Measurements from ENCODE around the gene ERH. TPM values are rescaled to one million over a fixed set of nuclear protein-coding genes. Genes with fewer than 3 reads are reported as not detected.

The ERH gene
- total and polyA plus RNA-seq, 2 donors (not counting 3 experiments of a cell fraction or from before 2014, with no cell fraction given): 157 to 263 TPM

DNA sequence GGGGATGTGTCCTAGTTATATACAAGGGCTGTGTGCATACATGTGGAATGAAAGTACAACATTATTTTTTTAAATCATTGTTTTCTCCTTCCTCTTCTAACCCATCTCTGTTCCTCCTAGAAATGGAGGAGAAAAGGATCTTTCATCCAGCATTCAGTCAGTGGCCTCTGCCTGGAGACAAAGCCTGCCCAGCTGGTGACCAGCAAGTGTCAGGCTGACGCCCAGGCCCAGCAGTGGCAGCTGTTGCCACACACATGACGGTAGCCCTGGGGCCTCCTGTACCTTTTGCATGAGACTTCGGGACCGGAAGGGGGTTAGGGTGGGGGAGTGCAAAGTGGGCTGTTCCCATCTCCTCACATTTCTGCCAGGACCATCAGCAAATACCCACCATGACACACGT, 46.2 kb downstream of the ERH start:
- H3K4me1 ChIP-seq (ENCODE audit: control insufficient read depth, extremely low read depth, insufficient read depth, low read length): no peaks in the 10 kb centered on the region
- no peaks in the 10 kb centered on the region for H3K9me3 ChIP-seq (replicated peaks; ENCODE audit: control insufficient read depth, insufficient read depth, low read length)
- H3K27me3 ChIP-seq (ENCODE audit: control insufficient read depth in 2 of 2, insufficient read depth in 2 of 2, low read length in 2 of 2): no peaks in the 10 kb centered on the region
- no peak for FAIRE-seq
- H2AFZ ChIP-seq (ENCODE audit: low read depth, low read length): no peak overlapping the region
- intact Hi-C loops (cut with micrococcal nuclease) (no loop called here), dilution Hi-C loops (cut with MboI; ENCODE audit: extremely low pct_ligation_motif_present, low sequenced_read_pairs) (no loop called here)
- H3K9ac ChIP-seq (replicated peaks; ENCODE audit: extremely low read depth, insufficient read depth, low read length): no peak overlapping the region
- no peak overlapping the region for H3K4me3 ChIP-seq (replicated peaks in 1 of 3; ENCODE audit: insufficient read depth in 1 of 3, low read depth in 1 of 3, low read length in 3 of 3)
- H3K9me1 ChIP-seq (replicated peaks; ENCODE audit: control insufficient read depth, extremely low read depth, insufficient read depth, low read length): no peaks in the 10 kb centered on the region
- ChIA-PET POLR2A (no interaction called here), CTCF (interaction anchor here (0.7 to 1.2 kb wide), 2 partner anchors 9 to 109 kb away, joined by 3 read pairs; no protein-coding TSS in a partner anchor)
- no peak for DNase-seq (ENCODE audit: low read depth, low spot score)
- no peak overlapping the region for H3K27ac ChIP-seq (ENCODE audit: insufficient read depth, low read depth, low read length)
- no peak for TF ChIP-seq GATA2 (IDR thresholded peaks at IDR 0.05; ENCODE audit: insufficient read depth, insufficient read length, low read depth, low read length)
- no peak for TF ChIP-seq MYC (IDR thresholded peaks at IDR 0.05; ENCODE audit: low read depth, low read length)
- no peak for TF ChIP-seq EZH2 (IDR thresholded peaks at IDR 0.05; ENCODE audit: borderline replicate concordance, low read depth, low read length, severe bottlenecking)
- no peak for TF ChIP-seq POLR2A (IDR thresholded peaks at IDR 0.05; ENCODE audit: low read depth, low read length)
- no peak overlapping the region for H3K4me2 ChIP-seq (ENCODE audit: insufficient read depth, low read length)
- H3K79me2 ChIP-seq (ENCODE audit: control insufficient read depth, insufficient read depth, low read length): no peaks in the 10 kb centered on the region
- no peaks in the 10 kb centered on the region for H3K36me3 ChIP-seq (ENCODE audit: control insufficient read depth in 2 of 2, extremely low read depth in 1 of 2, insufficient read depth in 2 of 2, low read length in 2 of 2)
- no TSS peak for BruUV-seq (replicated peaks)
- no peaks in the 10 kb centered on the region for H4K20me1 ChIP-seq (replicated peaks; ENCODE audit: control insufficient read depth, extremely low read depth, insufficient read depth, low read length)

DNA sequence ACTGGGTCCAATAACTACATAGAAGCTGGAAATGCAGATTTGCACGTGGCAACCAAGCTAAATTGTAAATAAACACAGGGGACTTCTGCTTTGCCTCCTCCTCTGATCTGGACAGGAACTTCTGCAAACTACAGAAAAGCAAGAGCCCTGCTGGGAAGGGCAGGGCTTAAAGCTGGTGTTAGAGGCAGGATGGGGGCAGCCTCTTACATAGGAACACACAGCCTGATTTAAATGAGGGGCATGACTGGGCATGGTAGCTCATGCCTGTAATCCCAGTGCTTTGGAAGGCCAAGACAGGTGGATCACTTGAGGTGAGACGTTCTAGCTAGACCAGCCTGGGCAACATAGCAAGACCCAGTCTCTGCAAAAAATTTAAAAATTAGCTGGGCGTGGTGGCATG, 46.7 kb downstream of the ERH start:
- intact Hi-C loops (cut with micrococcal nuclease): no loop called here
- H4K20me1 ChIP-seq (replicated peaks; ENCODE audit: control insufficient read depth, extremely low read depth, insufficient read depth, low read length): no peaks in the 10 kb centered on the region
- DNase-seq (ENCODE audit: low read depth, low spot score) (no peak), FAIRE-seq (peak; percentile 37)
- no peaks in the 10 kb centered on the region for H3K9me3 ChIP-seq (replicated peaks; ENCODE audit: control insufficient read depth, insufficient read depth, low read length)
- POLR2A ChIA-PET: no interaction called here
- no peak overlapping the region for H3K4me2 ChIP-seq (ENCODE audit: insufficient read depth, low read length)
- H3K36me3 ChIP-seq (ENCODE audit: control insufficient read depth in 2 of 2, extremely low read depth in 1 of 2, insufficient read depth in 2 of 2, low read length in 2 of 2): no peaks in the 10 kb centered on the region
- TF ChIP-seq MYC (IDR thresholded peaks at IDR 0.05; ENCODE audit: low read depth, low read length) (no peak), EZH2 (IDR thresholded peaks at IDR 0.05; ENCODE audit: borderline replicate concordance, low read depth, low read length, severe bottlenecking) (no peak), POLR2A (IDR thresholded peaks at IDR 0.05; ENCODE audit: low read depth, low read length) (no peak), JUN (IDR thresholded peaks at IDR 0.05; ENCODE audit: borderline replicate concordance, insufficient read depth, insufficient read length, low read depth) (no peak), FOS (IDR thresholded peaks at IDR 0.05; ENCODE audit: borderline replicate concordance, insufficient read depth, low read length) (no peak), GATA2 (IDR thresholded peaks at IDR 0.05; ENCODE audit: insufficient read depth, insufficient read length, low read depth, low read length) (no peak), POLR2AphosphoS5 (IDR thresholded peaks at IDR 0.05; ENCODE audit: insufficient read depth, low read depth, low read length) (no peak)
- TF ChIP-seq, protein P1, sequence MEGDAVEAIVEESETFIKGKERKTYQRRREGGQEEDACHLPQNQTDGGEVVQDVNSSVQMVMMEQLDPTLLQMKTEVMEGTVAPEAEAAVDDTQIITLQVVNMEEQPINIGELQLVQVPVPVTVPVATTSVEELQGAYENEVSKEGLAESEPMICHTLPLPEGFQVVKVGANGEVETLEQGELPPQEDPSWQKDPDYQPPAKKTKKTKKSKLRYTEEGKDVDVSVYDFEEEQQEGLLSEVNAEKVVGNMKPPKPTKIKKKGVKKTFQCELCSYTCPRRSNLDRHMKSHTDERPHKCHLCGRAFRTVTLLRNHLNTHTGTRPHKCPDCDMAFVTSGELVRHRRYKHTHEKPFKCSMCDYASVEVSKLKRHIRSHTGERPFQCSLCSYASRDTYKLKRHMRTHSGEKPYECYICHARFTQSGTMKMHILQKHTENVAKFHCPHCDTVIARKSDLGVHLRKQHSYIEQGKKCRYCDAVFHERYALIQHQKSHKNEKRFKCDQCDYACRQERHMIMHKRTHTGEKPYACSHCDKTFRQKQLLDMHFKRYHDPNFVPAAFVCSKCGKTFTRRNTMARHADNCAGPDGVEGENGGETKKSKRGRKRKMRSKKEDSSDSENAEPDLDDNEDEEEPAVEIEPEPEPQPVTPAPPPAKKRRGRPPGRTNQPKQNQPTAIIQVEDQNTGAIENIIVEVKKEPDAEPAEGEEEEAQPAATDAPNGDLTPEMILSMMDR (IDR thresholded peaks at IDR 0.05; ENCODE audit: extremely low read depth in 1 of 2, insufficient read depth in 1 of 2, low read depth in 1 of 2, low read length in 2 of 2): no peak
- TF ChIP-seq, protein P2, sequence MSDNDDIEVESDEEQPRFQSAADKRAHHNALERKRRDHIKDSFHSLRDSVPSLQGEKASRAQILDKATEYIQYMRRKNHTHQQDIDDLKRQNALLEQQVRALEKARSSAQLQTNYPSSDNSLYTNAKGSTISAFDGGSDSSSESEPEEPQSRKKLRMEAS (IDR thresholded peaks at IDR 0.05; ENCODE audit: insufficient read depth, insufficient read length): no peak
- H2AFZ ChIP-seq (ENCODE audit: low read depth, low read length): no peak overlapping the region
- no peaks in the 10 kb centered on the region for H3K9me1 ChIP-seq (replicated peaks; ENCODE audit: control insufficient read depth, extremely low read depth, insufficient read depth, low read length)
- BruUV-seq (replicated peaks): no TSS peak
- no peak overlapping the region for H3K4me3 ChIP-seq (replicated peaks in 1 of 3; ENCODE audit: insufficient read depth in 1 of 3, low read depth in 1 of 3, low read length in 3 of 3)
- dilution Hi-C loops (cut with MboI; ENCODE audit: extremely low pct_ligation_motif_present, low sequenced_read_pairs): no loop called here
- H3K79me2 ChIP-seq (ENCODE audit: control insufficient read depth, insufficient read depth, low read length): no peaks in the 10 kb centered on the region
- H3K9ac ChIP-seq (replicated peaks; ENCODE audit: extremely low read depth, insufficient read depth, low read length): no peak overlapping the region
- no peaks in the 10 kb centered on the region for H3K4me1 ChIP-seq (ENCODE audit: control insufficient read depth, extremely low read depth, insufficient read depth, low read length)
- no peak overlapping the region for H3K27ac ChIP-seq (ENCODE audit: insufficient read depth, low read depth, low read length)
- H3K27me3 ChIP-seq (ENCODE audit: control insufficient read depth in 2 of 2, insufficient read depth in 2 of 2, low read length in 2 of 2): no peaks in the 10 kb centered on the region
- CTCF ChIA-PET: interaction anchor here (0.7 to 1.2 kb wide), 3 partner anchors 10 to 109 kb away, joined by 3 read pairs; no protein-coding TSS in a partner anchor
